ENCODE measurements around the gene SPEF1. TPM values are rescaled to one million over a fixed set of nuclear protein-coding genes. Genes with fewer than 3 reads are reported as not detected.

The SPEF1 gene
- total and polyA plus RNA-seq, 3 donors from 2014 or later = 9.8 to 28.8 (median 12.1) TPM

GRCh38 chr20:3728354-3728753 is 52.9 kb downstream of the SPEF1 start:
- TF ChIP-seq CTCF (IDR thresholded peaks at IDR 0.05) (no peak), POLR2A (IDR thresholded peaks at IDR 0.05) (no peak)
- Histone ChIP-seq H3K4me3 (no peak overlapping the region), H3K27ac (no peak overlapping the region), H3K9me3 (no peaks in the 10 kb centered on the region), H3K36me3 (ENCODE audit: low read depth, missing control alignments) (no peaks in the 10 kb centered on the region), H3K27me3 (no peaks in the 10 kb centered on the region), H3K4me1 (peaks cover 4% of the 10 kb centered on the region)
- 87 to 94% methylated on average over 5 of the region's 5 CpGs for WGBS, 2 donors
- no peak for DNase-seq
- intact Hi-C loops (cut with DNase I; ENCODE audit: low total_unique reads) = no loop called here

Other genes with a start within 250 kb of the SPEF1 start
- under 1 TPM; 0.31 to 0.74 TPM for gene GFRA4, start 118.0 kb downstream of the SPEF1 start, total RNA-seq
- 0.51 TPM for gene GFRA4, start 118.0 kb downstream of the SPEF1 start, polyA plus RNA-seq (ENCODE audit: insufficient read depth, low read depth, low replicate concordance)
- 10 to 100 TPM; 35.4 to 61.1 TPM for gene ADAM33, start 99.4 kb downstream of the SPEF1 start, total RNA-seq
- gene ADAM33, start 99.4 kb downstream of the SPEF1 start, polyA plus RNA-seq (ENCODE audit: insufficient read depth, low read depth, low replicate concordance) = 25.5 TPM
- gene SIGLEC1, start 68.8 kb downstream of the SPEF1 start, total RNA-seq = 1 to 10 TPM; 4.3 to 9.4 TPM
- 6.6 TPM for gene SIGLEC1, start 68.8 kb downstream of the SPEF1 start, polyA plus RNA-seq (ENCODE audit: insufficient read depth, low read depth, low replicate concordance)
- 10 to 100 TPM; 10.7 to 11.1 TPM for gene HSPA12B, start 48.8 kb downstream of the SPEF1 start, total RNA-seq
- 8.0 TPM for gene HSPA12B, start 48.8 kb downstream of the SPEF1 start, polyA plus RNA-seq (ENCODE audit: insufficient read depth, low read depth, low replicate concordance)
- gene ADISSP, start 13.7 kb downstream of the SPEF1 start, total RNA-seq = 10 to 100 TPM; 17.6 to 19.7 TPM
- gene ADISSP, start 13.7 kb downstream of the SPEF1 start, polyA plus RNA-seq (ENCODE audit: insufficient read depth, low read depth, low replicate concordance) = 36.5 TPM
- gene CENPB, start 5.3 kb upstream of the SPEF1 start, total RNA-seq = 10 to 100 TPM; 32.2 to 44.1 TPM
- 24.8 TPM for gene CENPB, start 5.3 kb upstream of the SPEF1 start, polyA plus RNA-seq (ENCODE audit: insufficient read depth, low read depth, low replicate concordance)
- 10 to 100 TPM; 25.4 to 45.6 TPM for gene CDC25B, start 14.9 kb upstream of the SPEF1 start, total RNA-seq
- gene CDC25B, start 14.9 kb upstream of the SPEF1 start, polyA plus RNA-seq (ENCODE audit: insufficient read depth, low read depth, low replicate concordance) = 14.4 TPM
- gene AP5S1, start 39.1 kb upstream of the SPEF1 start, total RNA-seq = 10 to 100 TPM; 25.9 to 26.6 TPM
- gene AP5S1, start 39.1 kb upstream of the SPEF1 start, polyA plus RNA-seq (ENCODE audit: insufficient read depth, low read depth, low replicate concordance) = 26.0 TPM
- gene MAVS, start 65.4 kb upstream of the SPEF1 start, total RNA-seq = 10 to 100 TPM; 28.5 to 34.6 TPM
- 14.5 TPM for gene MAVS, start 65.4 kb upstream of the SPEF1 start, polyA plus RNA-seq (ENCODE audit: insufficient read depth, low read depth, low replicate concordance)
- 10 to 100 TPM; 63.4 to 71.2 TPM for gene PANK2, start 107.9 kb upstream of the SPEF1 start, total RNA-seq
- 57.9 TPM for gene PANK2, start 107.9 kb upstream of the SPEF1 start, polyA plus RNA-seq (ENCODE audit: insufficient read depth, low read depth, low replicate concordance)
- 10 to 100 TPM; 13.5 to 14.2 TPM for gene RNF24, start 234.1 kb upstream of the SPEF1 start, total RNA-seq
- gene RNF24, start 234.1 kb upstream of the SPEF1 start, polyA plus RNA-seq (ENCODE audit: insufficient read depth, low read depth, low replicate concordance) = 11.0 TPM